Karpas-422 (cell line): Measurements from ENCODE around the gene ZC3H12A. TPM values are rescaled to one million over a fixed set of nuclear protein-coding genes. Genes with fewer than 3 reads are reported as not detected.
"Not testable (repeated sequence)": the region's sequence is repeated elsewhere in the genome, so short reads cannot be mapped to it uniquely, and the experiment has no call there.

ENCODE experiments used
- DNase-seq: peaks from one replicate; pipeline ENCODE4 v3.0.0-alpha.2; 2015
- H2AFZ ChIP-seq: fragments of 200-600 bp; sonication (generic); 2 replicates; pipeline ENCODE4 v1.6.1; 2014; ENCODE audit warnings: antibody characterized with exemption, low read length, mixed read lengths
- H3K27ac ChIP-seq: fragments of 200-600 bp; sonication (generic); 2 replicates; pipeline ENCODE4 v1.5.1; 2014; ENCODE audit warnings: mild to moderate bottlenecking, low read length, moderate library complexity
- H3K27me3 ChIP-seq: fragments of 200-600 bp; sonication (generic); 2 replicates; pipeline ENCODE4 v1.6.1; 2014; ENCODE audit warnings: low read length, mixed read lengths
- H3K36me3 ChIP-seq: fragments of 200-600 bp; sonication (generic); 2 replicates; pipeline ENCODE4 v1.6.1; 2014; ENCODE audit warnings: low read length, mixed read lengths; ENCODE audit not compliant: insufficient read depth
- H3K4me1 ChIP-seq: fragments of 200-600 bp; sonication (generic); 2 replicates; pipeline ENCODE4 v1.6.1; 2014; ENCODE audit warnings: mild to moderate bottlenecking, low read length, mixed read lengths
- H3K4me2 ChIP-seq: fragments of 200-600 bp; sonication (generic); 2 replicates; pipeline ENCODE4 v1.6.1; 2014; ENCODE audit warnings: low read length, low read depth, mild to moderate bottlenecking; ENCODE audit not compliant: poor library complexity, severe bottlenecking
- H3K4me3 ChIP-seq: fragments of 200-600 bp; sonication (generic); 2 replicates; pipeline ENCODE4 v1.5.1; 2014; ENCODE audit warnings: mild to moderate bottlenecking, antibody characterized with exemption, low read length, mixed read lengths
- H3K79me2 ChIP-seq: fragments of 200-600 bp; sonication (generic); 2 replicates; pipeline ENCODE4 v1.6.1; 2014; ENCODE audit warnings: mild to moderate bottlenecking, low read length, mixed read lengths
- H3K9ac ChIP-seq: fragments of 200-600 bp; sonication (generic); 2 replicates; pipeline ENCODE4 v1.6.0; 2014; ENCODE audit warnings: low read length
- H3K9me2 ChIP-seq: fragments of 200-600 bp; sonication (generic), shearing (Covaris generic); replicated peaks from 2 replicates; pipeline ENCODE4 v1.6.0; 2014; ENCODE audit warnings: mild to moderate bottlenecking, low read length, moderate library complexity; ENCODE audit not compliant: insufficient read depth
- H3K9me3 ChIP-seq: fragments of 300-700, 200-600 bp; sonication (generic); 2 replicates; pipeline ENCODE4 v1.6.1; 2014; ENCODE audit warnings: low read length, mixed read lengths
- H4K20me1 ChIP-seq: fragments of 200-600 bp; sonication (generic); 2 replicates; pipeline ENCODE4 v1.6.1; 2014; ENCODE audit warnings: mild to moderate bottlenecking, antibody characterized with exemption, low read length, low read depth; ENCODE audit not compliant: insufficient read depth
- small RNA-seq: library from RNA; depleted of rRNA; stranded (forward); fragments of <200 nt; gene quantifications from one replicate; pipeline ENCODE3, GENCODE V24; 2014
- total RNA-seq: library from RNA; depleted of rRNA; stranded (reverse); fragments of >200 nt; shearing (Covaris generic); gene quantifications from 2 replicates; pipeline ENCODE4 v1.2.3, GENCODE V29; 2014; ENCODE audit warnings: low replicate concordance; rRNA removed

ZC3H12A gene
- total RNA-seq, 1 experiment from 2014 or later = 3.8 TPM

GRCh38 chr1:37519613-37520012 lies 45.2 kb downstream of the ZC3H12A start:
- no peaks in the 10 kb centered on the region for H3K36me3 ChIP-seq
- H3K9me3 ChIP-seq = no peaks in the 10 kb centered on the region
- H3K79me2 ChIP-seq = no peaks in the 10 kb centered on the region
- no peak overlapping the region for H3K9ac ChIP-seq
- no peaks in the 10 kb centered on the region for H3K27me3 ChIP-seq
- no peak overlapping the region for H3K4me3 ChIP-seq
- H3K27ac ChIP-seq = no peak overlapping the region
- H3K4me1 ChIP-seq = peaks cover 8% of the 10 kb centered on the region
- no peaks in the 10 kb centered on the region for H4K20me1 ChIP-seq
- DNase-seq = no peak
- no peak overlapping the region for H3K4me2 ChIP-seq
- no peak overlapping the region for H2AFZ ChIP-seq
- no peaks in the 10 kb centered on the region for H3K9me2 ChIP-seq

- H3K4me3 ChIP-seq, H3K4me2 ChIP-seq, DNase-seq, H3K27me3 ChIP-seq, H3K79me2 ChIP-seq, H3K27ac ChIP-seq, H3K4me1 ChIP-seq, H3K9me3 ChIP-seq, H3K9ac ChIP-seq, H3K36me3 ChIP-seq, H2AFZ ChIP-seq, H4K20me1 ChIP-seq, H3K9me2 ChIP-seq: not testable (repeated sequence)
These were observed 55.5 kb downstream of the ZC3H12A start for GRCh38 chr1:37529888-37530287.

DNA sequence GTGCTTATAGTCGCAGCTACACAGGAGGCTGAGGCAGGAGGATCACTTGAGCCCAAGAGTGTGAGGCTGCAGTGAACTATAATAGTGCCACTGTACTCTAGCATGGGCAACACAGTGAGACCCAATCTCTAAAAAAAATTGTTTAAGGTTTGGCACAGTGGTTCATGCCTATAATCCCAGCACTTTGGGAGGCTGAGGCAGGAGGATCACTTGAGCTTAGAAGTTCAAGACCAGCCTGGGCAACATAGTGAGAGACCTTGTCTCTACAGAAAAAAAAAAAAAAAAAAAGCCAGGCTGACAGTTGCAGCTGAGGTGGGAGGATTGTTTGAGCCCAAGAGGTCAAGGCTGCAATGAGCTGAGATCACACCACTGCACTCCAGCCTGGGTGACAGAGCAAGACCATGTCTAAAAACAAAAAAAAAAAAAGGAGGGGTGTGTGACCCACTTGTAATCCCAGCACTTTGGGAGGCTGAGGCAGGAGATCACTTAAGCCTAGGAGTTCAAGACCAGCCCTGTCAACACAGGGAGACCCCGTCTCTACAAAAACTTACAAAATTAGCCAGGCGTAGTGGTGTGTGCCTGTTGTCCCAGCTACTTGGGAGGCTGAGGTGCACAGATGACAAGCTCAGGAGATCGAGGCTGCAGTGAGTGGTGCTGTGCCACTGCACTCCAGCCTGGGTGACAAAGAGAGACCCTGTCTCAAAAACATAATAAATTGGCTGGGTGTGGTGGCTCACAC lies 58.2 kb downstream of the ZC3H12A start:
- H3K27me3 ChIP-seq, H3K4me1 ChIP-seq, H3K79me2 ChIP-seq, H3K27ac ChIP-seq, H3K9me3 ChIP-seq, H2AFZ ChIP-seq, H3K9me2 ChIP-seq, H4K20me1 ChIP-seq, H3K4me3 ChIP-seq, H3K9ac ChIP-seq, DNase-seq, H3K4me2 ChIP-seq: not testable (repeated sequence)
- peaks cover 11% of the 10 kb centered on the region; the same call in 1 of the 2 replicates for H3K36me3 ChIP-seq

DNA sequence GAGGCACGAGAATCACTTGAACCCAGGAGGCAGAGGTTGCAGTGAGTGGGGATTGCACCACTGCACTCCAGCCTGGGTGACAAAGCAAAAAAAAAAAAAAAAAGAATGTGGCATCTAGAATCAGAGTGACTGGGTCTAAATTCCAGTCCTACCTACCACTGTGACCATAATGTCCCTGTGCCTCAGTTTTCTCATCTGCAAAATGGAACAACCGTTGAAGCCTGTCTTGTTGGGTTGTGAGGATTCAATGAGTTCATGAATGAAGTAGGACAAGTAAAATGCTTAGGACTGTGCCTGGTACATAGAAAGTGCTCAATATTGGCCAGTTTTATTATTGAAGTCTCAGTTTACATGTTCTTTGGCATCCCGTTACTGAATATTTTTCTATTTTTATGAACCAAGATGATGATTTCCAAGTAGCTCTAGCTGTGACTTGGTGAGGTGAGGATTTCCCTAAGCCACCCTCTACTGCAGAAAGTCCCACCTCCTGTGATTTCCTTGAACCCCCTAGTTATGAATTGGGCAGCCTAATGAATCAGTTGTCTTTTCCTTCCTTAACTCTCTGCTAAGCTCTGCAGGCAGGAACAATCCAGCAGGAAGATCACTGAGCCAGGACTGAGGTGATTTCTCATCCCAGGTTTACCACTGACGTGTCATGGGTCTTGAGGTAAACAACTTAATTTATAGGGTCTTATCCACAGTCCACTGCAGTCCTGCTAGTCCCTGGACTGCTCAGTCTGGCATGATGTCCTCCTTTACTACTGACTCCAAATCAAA lies 59.1 kb downstream of the ZC3H12A start:
- no peaks in the 10 kb centered on the region for H3K9me2 ChIP-seq
- H3K27ac ChIP-seq = no peak overlapping the region
- no peak for DNase-seq
- no peaks in the 10 kb centered on the region for H3K9me3 ChIP-seq
- no peaks in the 10 kb centered on the region for H3K79me2 ChIP-seq
- H2AFZ ChIP-seq = no peak overlapping the region
- H3K36me3 ChIP-seq = peaks cover 14% of the 10 kb centered on the region; the same call in 1 of the 2 replicates
- no peaks in the 10 kb centered on the region for H3K27me3 ChIP-seq
- H3K4me1 ChIP-seq = no peaks in the 10 kb centered on the region
- H3K9ac ChIP-seq = no peak overlapping the region
- no peak overlapping the region for H3K4me2 ChIP-seq
- 0 out of 2 replicates have a peak, but pooled peaks cover 4% of the 10 kb centered on the region for H4K20me1 ChIP-seq
- H3K4me3 ChIP-seq = no peak overlapping the region

Small RNA genes lying within 50 kb of the gene (small RNA-seq; reads per million reads assigned to genes)
- 0.24 reads per million for gene MIR5581

Other genes with a start within 250 kb of the ZC3H12A start
- gene MEAF6, start 40.2 kb downstream of the ZC3H12A start, total RNA-seq = 105 and 126 TPM in 2 replicates
- 8.6 and 9.7 TPM in 2 replicates for gene SNIP1, start 79.7 kb downstream of the ZC3H12A start, total RNA-seq
- not detected in 2 replicates for gene DNALI1, start 82.4 kb downstream of the ZC3H12A start, total RNA-seq
- 56.2 and 76.1 TPM in 2 replicates for gene GNL2, start 121.4 kb downstream of the ZC3H12A start, total RNA-seq
- gene RSPO1, start 160.3 kb downstream of the ZC3H12A start, total RNA-seq = not detected in 2 replicates
- 25.7 and 33.1 TPM in 2 replicates for gene CDCA8, start 217.9 kb downstream of the ZC3H12A start, total RNA-seq